HG02885 (cell line): ENCODE data around the gene CSNK1A1.
"Not testable (repeated sequence)": the region's sequence is repeated elsewhere in the genome, so short reads cannot be mapped to it uniquely, and the experiment has no call there.

Experiments
- ATAC-seq: cut with Tn5 transposase; IDR thresholded peaks from one replicate; pipeline ENCODE4 v1.9.1; 2021; ENCODE audit warnings: mild to moderate bottlenecking; ENCODE audit not compliant: unreplicated experiment, poor library complexity

The CSNK1A1 gene

DNA sequence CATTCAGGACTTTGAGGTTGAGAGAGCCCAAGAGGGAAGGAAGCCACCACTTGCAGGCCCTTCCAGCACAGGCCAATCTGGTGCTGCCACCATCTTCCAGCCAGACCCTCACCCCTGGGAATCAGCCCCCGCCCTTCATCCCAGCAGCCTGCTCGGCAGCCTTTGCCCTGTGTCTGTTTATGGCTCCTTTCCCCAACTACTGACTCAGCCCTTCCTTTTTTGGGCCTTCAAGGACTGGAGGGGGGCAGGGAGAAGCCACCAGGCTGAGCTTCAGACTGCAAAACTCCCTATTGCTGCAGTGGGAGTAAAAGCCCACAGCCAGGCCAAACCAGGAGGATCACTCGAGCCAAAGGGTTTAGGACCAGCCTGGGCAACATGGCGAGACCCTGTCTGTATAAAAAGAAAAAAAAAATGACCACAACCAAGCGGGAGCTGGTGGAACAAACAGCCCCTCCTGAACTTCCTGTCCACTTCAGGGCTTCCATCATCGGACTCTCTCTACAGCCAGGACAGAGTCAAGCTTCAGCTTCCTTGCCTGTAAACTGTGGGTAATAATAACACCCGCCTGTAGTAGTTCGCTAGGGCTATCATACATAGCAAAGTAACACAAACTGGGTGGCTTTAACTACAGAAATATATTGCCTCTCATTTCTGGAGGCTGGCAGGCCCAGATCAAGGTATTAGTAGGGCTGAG, 86.3 kb downstream of the CSNK1A1 start:
- no peak for ATAC-seq

- not testable (repeated sequence) for ATAC-seq
Observed at GRCh38 chr5:149461907-149462306, 89.3 kb downstream of the CSNK1A1 start.

DNA sequence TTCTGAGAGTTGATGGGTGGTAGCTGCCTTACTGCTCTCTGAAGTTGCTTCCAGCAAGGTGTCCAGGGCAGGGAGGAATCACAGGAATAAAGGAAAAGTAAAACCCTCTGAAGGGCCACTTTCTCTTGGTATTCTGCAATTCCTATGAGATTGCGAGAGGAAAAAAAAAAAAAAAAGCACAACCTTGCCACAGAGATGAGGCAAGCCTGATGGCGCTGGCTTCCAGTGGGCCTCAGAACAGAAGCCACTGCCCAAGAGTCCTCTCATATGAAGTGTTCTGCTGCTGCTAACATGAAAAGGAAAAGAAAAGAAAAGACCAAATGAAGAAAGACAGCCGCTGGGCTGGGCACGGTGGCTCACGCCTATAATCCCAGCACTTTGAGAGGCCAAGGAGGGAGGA, 91.3 kb downstream of the CSNK1A1 start:
- no peak for ATAC-seq

- ATAC-seq = no peak
Observed at GRCh38 chr5:149457393-149457763, 93.9 kb downstream of the CSNK1A1 start.

GRCh38 chr5:149456597-149457392, 94.4 kb downstream of the CSNK1A1 start:
- no peak for ATAC-seq

GRCh38 chr5:149455889-149456409, 95.3 kb downstream of the CSNK1A1 start:
- ATAC-seq = no peak

GRCh38 chr5:149453618-149454415, 97.4 kb downstream of the CSNK1A1 start:
- no peak for ATAC-seq

DNA sequence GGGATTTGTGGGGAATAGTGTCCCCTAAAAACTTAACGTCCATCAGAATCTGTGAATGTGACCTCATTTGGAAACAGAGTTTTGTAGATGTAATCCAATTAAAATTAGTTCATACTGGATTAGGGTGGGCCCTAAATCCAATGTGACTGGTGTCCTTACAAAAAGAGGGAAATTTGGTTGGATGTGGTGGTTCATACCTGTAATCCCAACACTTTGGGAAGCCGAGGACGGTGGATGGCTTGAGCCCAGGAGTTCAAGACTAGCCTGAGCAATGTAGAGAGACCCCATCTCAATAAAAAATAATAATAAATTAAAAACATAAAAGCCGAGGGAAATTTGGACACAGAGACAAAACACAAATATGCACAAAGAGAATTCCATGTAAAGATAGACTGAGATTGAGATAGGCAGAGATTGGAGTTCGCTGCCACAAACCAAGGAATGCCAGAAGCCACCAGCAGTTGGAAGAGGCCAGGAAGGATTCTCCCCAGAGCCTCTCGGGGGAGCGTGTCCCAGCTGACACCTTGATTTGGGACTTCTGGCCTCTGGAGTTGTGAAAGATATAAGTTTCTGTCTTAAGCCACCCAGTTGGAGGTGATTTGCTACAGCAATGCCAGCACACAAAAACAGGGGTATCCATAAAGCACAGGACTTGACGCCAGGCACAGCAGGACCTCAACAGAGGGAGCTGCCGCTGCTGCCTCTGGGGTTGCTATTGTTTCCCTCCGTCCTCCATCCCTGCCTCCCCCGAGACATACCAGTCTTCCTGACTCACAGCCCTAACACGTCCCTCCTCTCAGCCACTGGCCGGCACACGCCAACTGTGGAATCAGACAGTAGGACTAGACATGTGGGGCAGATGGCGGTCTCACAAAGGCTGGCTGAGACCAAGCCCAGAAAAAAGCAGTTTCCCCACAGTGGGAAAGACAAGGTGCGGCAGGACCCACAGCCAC, 98.3 kb downstream of the CSNK1A1 start:
- no peak for ATAC-seq

DNA sequence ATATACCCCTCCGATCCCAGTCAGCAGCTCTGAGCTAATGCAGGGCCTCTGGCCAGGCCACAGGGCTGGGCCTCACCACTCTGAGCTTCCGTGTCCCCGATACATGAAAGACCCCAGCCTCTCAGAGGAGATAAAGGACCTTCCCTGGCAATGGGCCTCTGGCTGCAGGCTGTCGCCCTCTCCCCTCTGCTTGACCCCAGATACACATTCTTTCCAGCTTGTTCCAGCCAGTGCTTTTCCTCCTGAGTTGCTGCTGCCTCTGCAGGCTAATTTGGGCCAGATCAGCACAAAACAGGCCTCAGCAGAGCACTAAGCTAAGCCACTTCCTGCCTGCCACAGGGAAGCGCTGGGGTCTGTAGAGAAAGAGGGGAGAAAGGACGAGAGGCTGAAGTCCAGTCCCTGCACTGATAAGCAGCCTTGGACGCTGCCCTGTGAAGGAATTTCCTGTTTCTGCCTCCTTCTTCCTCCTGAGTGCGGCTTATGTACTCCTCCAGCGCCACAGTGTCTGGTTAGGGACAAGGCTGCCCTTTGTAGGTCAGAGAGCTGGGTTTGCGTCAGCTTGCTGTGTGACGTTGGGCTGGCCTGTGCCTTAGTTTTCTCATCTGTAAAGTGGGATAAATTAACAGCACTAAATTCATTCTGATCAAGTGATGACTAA, 99.1 kb downstream of the CSNK1A1 start:
- ATAC-seq = no peak

GRCh38 chr5:149450199-149450598, 101.0 kb downstream of the CSNK1A1 start:
- ATAC-seq = no peak

DNA sequence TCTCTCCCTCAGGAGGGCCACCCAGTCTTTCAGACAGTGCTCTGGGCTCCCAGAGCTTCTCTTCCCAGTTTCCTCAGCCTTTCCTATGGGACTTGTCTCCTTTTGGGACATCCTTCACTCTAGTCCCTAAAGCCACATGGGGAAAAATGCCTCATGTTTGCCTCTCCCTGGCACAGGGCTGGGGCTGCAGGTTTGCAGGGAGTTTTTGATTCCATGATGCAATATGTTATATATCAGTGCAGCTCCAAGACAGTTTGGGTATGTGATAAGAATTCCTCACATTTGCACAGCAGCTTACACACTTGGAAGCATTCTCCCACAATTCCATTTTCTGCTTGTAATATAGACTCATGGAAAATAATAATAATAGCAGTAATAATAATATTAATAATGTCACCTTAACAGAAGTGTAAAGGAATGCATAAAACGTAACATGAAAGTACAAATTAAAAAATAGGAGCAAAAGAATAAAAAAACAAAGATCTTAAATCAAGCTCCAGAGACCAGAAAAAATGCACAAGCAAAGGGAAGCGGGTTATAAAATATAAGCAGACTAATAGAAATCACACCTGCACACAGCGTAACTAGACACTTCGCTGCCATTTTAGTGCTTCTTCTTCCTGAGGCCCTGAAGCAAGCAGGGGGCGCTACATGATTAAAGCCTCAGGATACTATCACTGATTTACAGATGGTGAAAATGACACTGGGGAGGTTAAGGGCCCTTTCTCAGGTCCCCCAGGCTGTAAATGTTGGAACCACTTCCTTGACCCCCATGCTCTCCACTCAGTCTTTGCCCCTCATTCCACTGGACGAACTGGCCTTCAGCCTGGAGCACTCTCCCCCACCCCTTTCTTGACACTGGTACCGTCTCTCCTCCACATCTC, 102.2 kb downstream of the CSNK1A1 start:
- ATAC-seq = no peak

GRCh38 chr5:149448431-149448830, 102.8 kb downstream of the CSNK1A1 start:
- no peak for ATAC-seq

- ATAC-seq = no peak
Observed at GRCh38 chr5:149447373-149448367, 103.6 kb downstream of the CSNK1A1 start.

- not testable (repeated sequence) for ATAC-seq
Observed at GRCh38 chr5:149446794-149447193, 104.4 kb downstream of the CSNK1A1 start.

- ATAC-seq = no peak
Observed at GRCh38 chr5:149445739-149446369, 105.4 kb downstream of the CSNK1A1 start.

GRCh38 chr5:149445343-149445738, 105.9 kb downstream of the CSNK1A1 start:
- no peak for ATAC-seq

- ATAC-seq = not testable (repeated sequence)
Observed at GRCh38 chr5:149444430-149444829, 106.8 kb downstream of the CSNK1A1 start.
